Fibroblast of lung (primary cell): ENCODE data around the gene SEPTIN5. TPM values are rescaled to one million over a fixed set of nuclear protein-coding genes. Genes with fewer than 3 reads are reported as not detected.

ENCODE experiments used
- DNase-seq, 2 donors: peaks; one replicate each; pipeline versions ENCODE4 v3.0.0 to v3.0.0-alpha.2; 2010; ENCODE audit warnings: low read depth in 2 of 2
- H2AFZ ChIP-seq: 2 replicates; pipeline ENCODE4 v1.5.1; 2012; ENCODE audit warnings: low read length, control low read depth, inconsistent platforms
- H3K27ac ChIP-seq: 2 replicates; pipeline ENCODE4 v1.5.1; 2011; ENCODE audit warnings: low read length, control low read depth; ENCODE audit not compliant: insufficient read depth
- H3K27me3 ChIP-seq: 2 replicates; pipeline ENCODE4 v1.5.1; 2011; ENCODE audit warnings: mild to moderate bottlenecking, low read length; ENCODE audit not compliant: control insufficient read depth, insufficient read depth
- H3K36me3 ChIP-seq: 2 replicates; pipeline ENCODE4 v1.5.1; 2011; ENCODE audit warnings: low read length; ENCODE audit not compliant: control insufficient read depth, insufficient read depth
- H3K4me1 ChIP-seq: 2 replicates; pipeline ENCODE4 v1.5.1; 2011; ENCODE audit warnings: low read length; ENCODE audit not compliant: control insufficient read depth, insufficient read depth; ENCODE audit errors: extremely low read depth
- H3K4me2 ChIP-seq: 2 replicates; pipeline ENCODE4 v1.5.1; 2011; ENCODE audit warnings: low read length, control low read depth; ENCODE audit not compliant: insufficient read depth; ENCODE audit errors: extremely low read depth
- H3K4me3 ChIP-seq, 4 experiments: fragments of 200-600 bp in 1 of 4; sonication (generic) in 1 of 4; replicated peaks in 1 of 4; 2 replicates each; pipeline ENCODE4 v1.5.1; 2011 to 2016; ENCODE audit warnings: low read length in 4 of 4, low read depth in 3 of 4, mild to moderate bottlenecking in 3 of 4, control low read depth in 2 of 4, inconsistent platforms in 1 of 4, mixed read lengths in 1 of 4; ENCODE audit not compliant: insufficient read depth in 1 of 4; ENCODE audit errors: control extremely low read depth in 1 of 4
- H3K79me2 ChIP-seq: 2 replicates; pipeline ENCODE4 v1.5.1; 2012; ENCODE audit warnings: mild to moderate bottlenecking, low read length, inconsistent platforms; ENCODE audit not compliant: control insufficient read depth, insufficient read depth
- H3K9ac ChIP-seq: 2 replicates; pipeline ENCODE4 v1.5.1; 2011; ENCODE audit warnings: mild to moderate bottlenecking, low read length, control low read depth; ENCODE audit not compliant: insufficient read depth
- H3K9me3 ChIP-seq: 2 replicates; pipeline ENCODE4 v1.5.1; 2012; ENCODE audit warnings: low read depth, low read length; ENCODE audit not compliant: control insufficient read depth, insufficient read depth
- H4K20me1 ChIP-seq: 2 replicates; pipeline ENCODE4 v1.5.1; 2011; ENCODE audit warnings: low read length; ENCODE audit not compliant: control insufficient read depth, insufficient read depth; ENCODE audit errors: extremely low read depth
- EZH2 ChIP-seq: IDR thresholded peaks from 2 replicates; pipeline ENCODE4 v1.5.1; 2012; ENCODE audit warnings: low read length, control low read depth, mild to moderate bottlenecking; ENCODE audit errors: missing control alignments
- polyA plus RNA-seq, 2 donors: library from polyadenylated mRNA; depleted of rRNA in 1 of 2; stranded (reverse) in 1 of 2; unstranded in 1 of 2; fragments of >200 nt; gene quantifications; 2 replicates each; pipeline ENCODE4 v1.2.1, GENCODE V29; 2011 to 2012; ENCODE audit warnings: missing spikeins in 1 of 2
- total RNA-seq: library from RNA; depleted of rRNA; stranded (reverse); fragments of >200 nt; gene quantifications from 2 replicates; pipeline ENCODE4 v1.2.1, GENCODE V29; 2014
- TF ChIP-seq, protein P1 (sequence below), 2 donors: IDR thresholded peaks in 1 of 2; conservative IDR thresholded peaks in 1 of 2; 1 replicate in 1 of 2; 2 replicates in 1 of 2; pipeline ENCODE4 v1.5.1; 2011 to 2012; ENCODE audit warnings: low read length in 2 of 2, control low read depth in 1 of 2, inconsistent platforms in 1 of 2, low read depth in 1 of 2, mild to moderate bottlenecking in 1 of 2

Gene SEPTIN5
- total and polyA plus RNA-seq, 2 donors (not counting 1 experiment from before 2014, with no cell fraction given): 14.5 to 25.8 TPM

DNA sequence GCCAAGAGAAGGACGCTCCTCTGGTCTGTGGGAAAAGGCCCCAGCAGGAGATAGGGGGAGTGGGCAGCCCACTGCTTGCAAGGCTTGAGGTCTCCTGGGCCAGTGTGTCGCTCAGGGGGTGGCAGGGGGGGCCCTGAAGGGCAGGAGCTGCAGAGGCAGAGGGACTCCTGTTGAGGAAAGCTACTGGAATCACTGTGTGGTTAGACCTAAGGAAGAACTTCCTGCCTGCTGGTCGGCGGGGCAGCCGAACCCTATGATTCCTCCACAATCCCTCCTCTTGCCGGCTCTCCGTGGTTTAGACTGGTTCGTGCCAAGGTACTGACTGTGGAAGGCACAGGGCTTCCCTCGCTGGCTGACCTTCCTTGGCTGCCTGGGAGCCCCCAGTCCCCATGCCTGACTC, 15.2 kb downstream of the SEPTIN5 start:
- Histone ChIP-seq H3K4me1 (no peaks in the 10 kb centered on the region), H4K20me1 (no peaks in the 10 kb centered on the region), H3K36me3 (no peaks in the 10 kb centered on the region), H3K27ac (no peak overlapping the region), H3K4me3 (no peak overlapping the region), H3K79me2 (no peaks in the 10 kb centered on the region), H3K9me3 (no peaks in the 10 kb centered on the region), H3K4me2 (no peak overlapping the region), H3K27me3 (no peaks in the 10 kb centered on the region), H3K9ac (no peak overlapping the region), H2AFZ (no peak overlapping the region)
- DNase-seq: no peak
- no peak for TF ChIP-seq EZH2
- TF ChIP-seq, protein P1, sequence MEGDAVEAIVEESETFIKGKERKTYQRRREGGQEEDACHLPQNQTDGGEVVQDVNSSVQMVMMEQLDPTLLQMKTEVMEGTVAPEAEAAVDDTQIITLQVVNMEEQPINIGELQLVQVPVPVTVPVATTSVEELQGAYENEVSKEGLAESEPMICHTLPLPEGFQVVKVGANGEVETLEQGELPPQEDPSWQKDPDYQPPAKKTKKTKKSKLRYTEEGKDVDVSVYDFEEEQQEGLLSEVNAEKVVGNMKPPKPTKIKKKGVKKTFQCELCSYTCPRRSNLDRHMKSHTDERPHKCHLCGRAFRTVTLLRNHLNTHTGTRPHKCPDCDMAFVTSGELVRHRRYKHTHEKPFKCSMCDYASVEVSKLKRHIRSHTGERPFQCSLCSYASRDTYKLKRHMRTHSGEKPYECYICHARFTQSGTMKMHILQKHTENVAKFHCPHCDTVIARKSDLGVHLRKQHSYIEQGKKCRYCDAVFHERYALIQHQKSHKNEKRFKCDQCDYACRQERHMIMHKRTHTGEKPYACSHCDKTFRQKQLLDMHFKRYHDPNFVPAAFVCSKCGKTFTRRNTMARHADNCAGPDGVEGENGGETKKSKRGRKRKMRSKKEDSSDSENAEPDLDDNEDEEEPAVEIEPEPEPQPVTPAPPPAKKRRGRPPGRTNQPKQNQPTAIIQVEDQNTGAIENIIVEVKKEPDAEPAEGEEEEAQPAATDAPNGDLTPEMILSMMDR (conservative IDR thresholded peaks at IDR 0.05 in 1 of 2, IDR thresholded peaks at IDR 0.05 in 1 of 2; ENCODE audit: low read depth in 1 of 2, low read length in 2 of 2): no peak

DNA sequence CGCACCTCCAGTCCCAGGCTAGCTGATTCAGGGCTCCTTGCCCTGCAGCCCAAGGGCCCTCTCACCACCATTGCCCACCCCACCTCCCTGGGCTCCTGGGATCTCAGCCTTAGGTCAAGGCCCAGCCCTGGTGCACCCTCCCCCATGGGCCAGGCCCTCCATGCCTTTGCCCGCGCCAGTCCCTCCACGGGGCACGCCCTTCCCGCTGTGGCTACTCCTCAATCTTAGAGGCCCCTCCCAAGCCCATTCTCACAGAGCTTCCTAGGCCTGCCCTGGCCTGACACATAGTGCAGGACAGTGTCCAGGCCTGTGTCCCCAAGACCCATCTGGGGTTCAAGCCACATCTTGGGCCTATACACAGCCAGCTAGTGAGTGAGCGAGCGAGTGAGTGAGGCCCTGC, 15.9 kb downstream of the SEPTIN5 start:
- TF ChIP-seq, protein P1 (conservative IDR thresholded peaks at IDR 0.05 in 1 of 2, IDR thresholded peaks at IDR 0.05 in 1 of 2; ENCODE audit: low read depth in 1 of 2, low read length in 2 of 2): no peak
- no peak for TF ChIP-seq EZH2
- H3K4me3 ChIP-seq: no peak overlapping the region
- H3K9ac ChIP-seq: no peak overlapping the region
- no peaks in the 10 kb centered on the region for H3K4me1 ChIP-seq
- H3K27ac ChIP-seq: no peak overlapping the region
- no peaks in the 10 kb centered on the region for H3K9me3 ChIP-seq
- H3K36me3 ChIP-seq: no peaks in the 10 kb centered on the region
- H3K27me3 ChIP-seq: no peaks in the 10 kb centered on the region
- no peaks in the 10 kb centered on the region for H4K20me1 ChIP-seq
- peak overlapping the region; percentile 77 for H2AFZ ChIP-seq
- DNase-seq: no peak
- H3K79me2 ChIP-seq: no peaks in the 10 kb centered on the region
- no peak overlapping the region for H3K4me2 ChIP-seq

DNA sequence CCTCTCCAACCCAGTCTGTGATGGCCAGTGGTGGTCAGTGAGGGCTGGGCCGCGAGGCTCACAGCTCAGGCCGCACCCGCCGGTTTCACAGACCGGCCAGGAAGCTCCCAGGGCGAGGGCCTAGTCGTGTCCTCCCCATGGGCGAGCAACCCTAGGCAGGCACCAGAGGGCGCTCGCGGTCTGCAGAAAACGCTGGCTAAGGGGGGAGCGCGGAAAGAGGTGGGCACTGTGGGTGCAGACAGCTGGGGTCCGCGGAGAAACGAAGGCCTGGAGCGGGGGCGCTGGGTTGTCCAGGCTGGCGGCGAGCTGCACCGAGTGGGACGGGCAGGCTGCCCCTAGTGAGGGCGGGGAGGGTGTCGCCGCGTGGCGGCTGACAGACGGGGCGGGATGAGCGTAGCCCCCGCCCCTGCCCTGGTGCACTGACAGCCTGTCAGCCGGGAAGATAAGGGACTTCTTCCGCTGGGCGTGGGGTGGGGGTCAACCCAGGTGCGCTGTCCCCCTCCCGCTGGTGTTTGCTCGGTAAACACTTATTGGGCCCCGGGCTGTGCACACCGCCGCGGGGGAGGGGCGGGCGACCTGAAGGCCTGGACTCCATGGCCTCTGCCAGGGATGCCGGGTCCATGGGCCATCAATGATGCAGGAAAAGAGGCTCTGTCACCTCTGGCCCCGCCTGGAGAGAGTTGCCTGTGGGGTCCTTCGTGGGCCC, 16.5 kb downstream of the SEPTIN5 start:
- TF ChIP-seq, protein P1 (conservative IDR thresholded peaks at IDR 0.05 in 1 of 2, IDR thresholded peaks at IDR 0.05 in 1 of 2; ENCODE audit: low read depth in 1 of 2, low read length in 2 of 2): peak; percentile 82 to 94
- no peak for TF ChIP-seq EZH2
- peak; percentile 58 to 69 for DNase-seq
- H3K79me2 ChIP-seq: no peaks in the 10 kb centered on the region
- no peaks in the 10 kb centered on the region for H3K9me3 ChIP-seq
- H3K4me1 ChIP-seq: no peaks in the 10 kb centered on the region
- peak overlapping the region; percentile 78 for H3K4me2 ChIP-seq
- H3K36me3 ChIP-seq: no peaks in the 10 kb centered on the region
- no peaks in the 10 kb centered on the region for H3K27me3 ChIP-seq
- no peak overlapping the region for H3K27ac ChIP-seq
- no peaks in the 10 kb centered on the region for H4K20me1 ChIP-seq
- H3K4me3 ChIP-seq: peak overlapping the region; percentile 7 to 48 (median 35)
- no peak overlapping the region for H3K9ac ChIP-seq
- H2AFZ ChIP-seq: peak overlapping the region; percentile 77
